ENCODE measurements around the gene ACVRL1.

Gene ACVRL1

GRCh38 chr12:51867796-51868428 is 39.4 kb upstream of the ACVRL1 start:
- Histone ChIP-seq H3K27me3 (ENCODE audit: insufficient read depth, low read length) (peaks cover 58% of the 10 kb centered on the region), H3K27ac (ENCODE audit: low read length) (no peak overlapping the region), H3K4me1 (ENCODE audit: insufficient read depth, low read length) (peaks cover 41% of the 10 kb centered on the region), H3K36me3 (ENCODE audit: insufficient read depth, low read depth, low read length) (no peaks in the 10 kb centered on the region), H3K9ac (ENCODE audit: low read depth, low read length) (no peak overlapping the region), H3K9me3 (ENCODE audit: insufficient read depth, low read depth, low read length) (no peaks in the 10 kb centered on the region), H3K4me3 (ENCODE audit: low read length) (no peak overlapping the region)

- peak overlapping the region; percentile 58; the same call in 1 of the 2 replicates for H3K9ac ChIP-seq (ENCODE audit: low read depth, low read length)
- H3K36me3 ChIP-seq (ENCODE audit: insufficient read depth, low read depth, low read length): no peaks in the 10 kb centered on the region
- peak overlapping the region; percentile 72 for H3K4me3 ChIP-seq (ENCODE audit: low read length)
- H3K27ac ChIP-seq (ENCODE audit: low read length): no peak overlapping the region
- no peaks in the 10 kb centered on the region for H3K9me3 ChIP-seq (ENCODE audit: insufficient read depth, low read depth, low read length)
- H3K4me1 ChIP-seq (ENCODE audit: insufficient read depth, low read length): peaks cover 34% of the 10 kb centered on the region
- peaks cover 58% of the 10 kb centered on the region for H3K27me3 ChIP-seq (ENCODE audit: insufficient read depth, low read length)
Measured at GRCh38 chr12:51868821-51869495, 38.3 kb upstream of the ACVRL1 start.

DNA sequence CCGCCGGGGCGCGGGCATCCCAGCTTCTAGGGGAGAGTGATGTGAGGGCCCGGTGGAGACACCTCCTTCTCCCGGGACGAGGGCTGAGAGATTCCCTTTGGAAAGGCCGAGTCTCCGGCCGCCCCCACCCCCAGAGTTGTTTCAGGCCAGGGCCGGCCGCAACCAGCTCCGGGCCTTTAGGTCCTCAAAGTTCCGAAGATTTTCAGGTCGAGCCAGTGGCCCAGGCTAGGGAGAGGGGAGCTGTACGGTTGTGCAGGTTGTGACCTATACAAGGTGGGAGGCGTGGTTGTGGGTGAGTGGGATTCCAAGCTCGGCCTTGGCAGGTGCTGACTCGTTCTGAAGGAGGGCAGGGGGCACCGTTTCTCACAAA is 37.8 kb upstream of the ACVRL1 start:
- Histone ChIP-seq H3K27me3 (ENCODE audit: insufficient read depth, low read length) (peaks cover 58% of the 10 kb centered on the region), H3K4me1 (ENCODE audit: insufficient read depth, low read length) (peaks cover 34% of the 10 kb centered on the region), H3K9me3 (ENCODE audit: insufficient read depth, low read depth, low read length) (no peaks in the 10 kb centered on the region), H3K9ac (ENCODE audit: low read depth, low read length) (peak overlapping the region; percentile 58; the same call in 1 of the 2 replicates), H3K27ac (ENCODE audit: low read length) (no peak overlapping the region), H3K36me3 (ENCODE audit: insufficient read depth, low read depth, low read length) (no peaks in the 10 kb centered on the region), H3K4me3 (ENCODE audit: low read length) (peak overlapping the region; percentile 72; the same call in 1 of the 2 replicates)

DNA sequence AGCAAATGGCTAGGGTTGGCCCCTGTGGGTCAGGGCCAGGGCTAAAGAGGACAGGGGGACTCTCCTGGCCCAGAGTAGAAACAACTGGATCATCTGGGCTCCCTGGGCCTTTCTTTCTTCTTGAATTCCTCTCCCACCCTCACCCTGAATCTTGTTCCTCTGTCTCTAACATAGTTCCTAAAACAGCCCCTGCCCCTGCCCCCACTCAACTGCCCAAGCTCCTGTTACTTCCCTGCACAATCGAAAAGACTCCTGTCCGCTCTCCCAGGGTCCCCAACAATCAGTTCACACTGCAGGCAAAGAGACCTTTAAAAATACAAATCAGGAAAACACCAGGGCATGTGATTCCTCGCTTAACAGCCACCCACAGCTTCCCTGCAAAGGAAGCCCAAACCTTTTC is 37.4 kb upstream of the ACVRL1 start:
- Histone ChIP-seq H3K4me1 (ENCODE audit: insufficient read depth, low read length) (peaks cover 30% of the 10 kb centered on the region), H3K9ac (ENCODE audit: low read depth, low read length) (peak overlapping the region; percentile 58; the same call in 1 of the 2 replicates), H3K9me3 (ENCODE audit: insufficient read depth, low read depth, low read length) (no peaks in the 10 kb centered on the region), H3K4me3 (ENCODE audit: low read length) (peak overlapping the region; percentile 72; the same call in 1 of the 2 replicates), H3K27me3 (ENCODE audit: insufficient read depth, low read length) (peaks cover 58% of the 10 kb centered on the region), H3K36me3 (ENCODE audit: insufficient read depth, low read depth, low read length) (no peaks in the 10 kb centered on the region), H3K27ac (ENCODE audit: low read length) (no peak overlapping the region)

GRCh38 chr12:51870504-51870903 is 36.8 kb upstream of the ACVRL1 start:
- no peaks in the 10 kb centered on the region for H3K36me3 ChIP-seq (ENCODE audit: insufficient read depth, low read depth, low read length)
- H3K27me3 ChIP-seq (ENCODE audit: insufficient read depth, low read length): peaks cover 52% of the 10 kb centered on the region
- H3K9ac ChIP-seq (ENCODE audit: low read depth, low read length): no peak overlapping the region
- H3K9me3 ChIP-seq (ENCODE audit: insufficient read depth, low read depth, low read length): no peaks in the 10 kb centered on the region
- no peak overlapping the region for H3K4me3 ChIP-seq (ENCODE audit: low read length)
- H3K27ac ChIP-seq (ENCODE audit: low read length): no peak overlapping the region
- peaks cover 24% of the 10 kb centered on the region for H3K4me1 ChIP-seq (ENCODE audit: insufficient read depth, low read length)

GRCh38 chr12:51871126-51871525 is 36.2 kb upstream of the ACVRL1 start:
- no peaks in the 10 kb centered on the region for H3K9me3 ChIP-seq (ENCODE audit: insufficient read depth, low read depth, low read length)
- H3K4me3 ChIP-seq (ENCODE audit: low read length): no peak overlapping the region
- H3K9ac ChIP-seq (ENCODE audit: low read depth, low read length): no peak overlapping the region
- H3K36me3 ChIP-seq (ENCODE audit: insufficient read depth, low read depth, low read length): no peaks in the 10 kb centered on the region
- H3K27me3 ChIP-seq (ENCODE audit: insufficient read depth, low read length): peaks cover 46% of the 10 kb centered on the region
- H3K27ac ChIP-seq (ENCODE audit: low read length): no peak overlapping the region
- peaks cover 18% of the 10 kb centered on the region for H3K4me1 ChIP-seq (ENCODE audit: insufficient read depth, low read length)

- no peaks in the 10 kb centered on the region for H3K9me3 ChIP-seq (ENCODE audit: insufficient read depth, low read depth, low read length)
- H3K4me3 ChIP-seq (ENCODE audit: low read length): no peak overlapping the region
- H3K27me3 ChIP-seq (ENCODE audit: insufficient read depth, low read length): peaks cover 44% of the 10 kb centered on the region
- peaks cover 15% of the 10 kb centered on the region for H3K4me1 ChIP-seq (ENCODE audit: insufficient read depth, low read length)
- no peaks in the 10 kb centered on the region for H3K36me3 ChIP-seq (ENCODE audit: insufficient read depth, low read depth, low read length)
- H3K9ac ChIP-seq (ENCODE audit: low read depth, low read length): no peak overlapping the region
- no peak overlapping the region for H3K27ac ChIP-seq (ENCODE audit: low read length)
Measured at GRCh38 chr12:51871918-51872688, 35.2 kb upstream of the ACVRL1 start.

- Histone ChIP-seq H3K36me3 (ENCODE audit: insufficient read depth, low read depth, low read length) (no peaks in the 10 kb centered on the region), H3K4me1 (ENCODE audit: insufficient read depth, low read length) (peaks cover 15% of the 10 kb centered on the region), H3K27me3 (ENCODE audit: insufficient read depth, low read length) (peaks cover 38% of the 10 kb centered on the region), H3K27ac (ENCODE audit: low read length) (no peak overlapping the region), H3K4me3 (ENCODE audit: low read length) (no peak overlapping the region), H3K9ac (ENCODE audit: low read depth, low read length) (no peak overlapping the region), H3K9me3 (ENCODE audit: insufficient read depth, low read depth, low read length) (no peaks in the 10 kb centered on the region)
Measured at GRCh38 chr12:51872689-51872981, 34.7 kb upstream of the ACVRL1 start.

GRCh38 chr12:51873251-51873994 is 33.9 kb upstream of the ACVRL1 start:
- Histone ChIP-seq H3K4me1 (ENCODE audit: insufficient read depth, low read length) (peaks cover 14% of the 10 kb centered on the region), H3K9ac (ENCODE audit: low read depth, low read length) (no peak overlapping the region), H3K36me3 (ENCODE audit: insufficient read depth, low read depth, low read length) (no peaks in the 10 kb centered on the region), H3K4me3 (ENCODE audit: low read length) (no peak overlapping the region), H3K9me3 (ENCODE audit: insufficient read depth, low read depth, low read length) (no peaks in the 10 kb centered on the region), H3K27ac (ENCODE audit: low read length) (no peak overlapping the region), H3K27me3 (ENCODE audit: insufficient read depth, low read length) (peaks cover 30% of the 10 kb centered on the region)

DNA sequence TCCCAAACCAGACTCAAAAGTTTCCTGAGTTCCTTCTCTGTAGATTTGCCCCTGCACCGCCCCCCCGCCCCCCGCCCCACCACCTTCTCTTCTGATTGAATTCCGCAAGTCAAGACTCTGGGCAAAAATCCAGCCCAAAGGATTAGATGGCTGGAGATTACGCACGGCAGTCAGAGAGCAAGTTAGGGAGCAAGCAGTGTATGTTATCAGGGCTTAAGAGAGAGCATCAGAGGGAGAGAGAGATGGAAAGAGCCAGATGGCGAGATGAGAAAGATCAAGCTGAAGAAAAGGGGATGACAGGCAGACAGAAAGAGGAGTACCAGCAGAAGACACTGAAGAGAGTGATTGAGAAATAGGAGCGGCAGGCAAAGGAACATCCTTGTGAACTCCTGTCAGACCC is 33.3 kb upstream of the ACVRL1 start:
- Histone ChIP-seq H3K9ac (ENCODE audit: low read depth, low read length) (no peak overlapping the region), H3K9me3 (ENCODE audit: insufficient read depth, low read depth, low read length) (no peaks in the 10 kb centered on the region), H3K4me1 (ENCODE audit: insufficient read depth, low read length) (peaks cover 13% of the 10 kb centered on the region), H3K4me3 (ENCODE audit: low read length) (no peak overlapping the region), H3K27me3 (ENCODE audit: insufficient read depth, low read length) (peaks cover 25% of the 10 kb centered on the region), H3K36me3 (ENCODE audit: insufficient read depth, low read depth, low read length) (no peaks in the 10 kb centered on the region), H3K27ac (ENCODE audit: low read length) (no peak overlapping the region)

DNA sequence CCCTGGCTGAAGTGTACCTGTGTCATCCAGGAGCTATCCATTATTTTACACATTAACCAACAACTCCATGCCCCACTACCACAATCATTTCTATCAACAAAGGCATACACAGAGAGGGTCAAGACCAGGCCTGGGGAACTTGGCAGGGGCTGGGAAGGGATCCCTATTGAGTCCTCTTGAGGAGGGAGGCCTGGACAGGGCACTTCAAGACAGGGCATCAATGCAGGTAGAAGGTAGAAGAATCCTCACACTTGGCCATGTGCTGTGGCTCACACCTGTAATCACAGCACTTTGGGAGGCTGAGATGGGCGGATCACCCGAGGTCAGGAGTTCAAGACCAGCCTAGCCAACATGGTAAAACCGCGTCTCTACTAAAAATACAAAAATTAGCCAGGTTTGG is 32.8 kb upstream of the ACVRL1 start:
- no peak overlapping the region for H3K4me3 ChIP-seq (ENCODE audit: low read length)
- H3K27me3 ChIP-seq (ENCODE audit: insufficient read depth, low read length): peaks cover 23% of the 10 kb centered on the region
- H3K4me1 ChIP-seq (ENCODE audit: insufficient read depth, low read length): peaks cover 12% of the 10 kb centered on the region
- no peak overlapping the region for H3K9ac ChIP-seq (ENCODE audit: low read depth, low read length)
- no peak overlapping the region for H3K27ac ChIP-seq (ENCODE audit: low read length)
- H3K36me3 ChIP-seq (ENCODE audit: insufficient read depth, low read depth, low read length): no peaks in the 10 kb centered on the region
- H3K9me3 ChIP-seq (ENCODE audit: insufficient read depth, low read depth, low read length): no peaks in the 10 kb centered on the region

Data from iPS-20b (cell line).